Left ventricle myocardium inferior (tissue), 1 donor: ENCODE measurements around the gene SERPINB4. TPM values are rescaled to one million over a fixed set of nuclear protein-coding genes. Genes with fewer than 3 reads are reported as not detected.

ENCODE experiments used
- DNase-seq: peaks from one replicate; pipeline ENCODE4 v3.0.0-alpha.2; 2020
- H3K27ac ChIP-seq: fragments of 200-600 bp; replicated peaks from 2 replicates; pipeline ENCODE4 v1.8.0; 2021
- H3K27me3 ChIP-seq: fragments of 200-600 bp; 2 replicates; pipeline ENCODE4 v1.8.0; 2021; ENCODE audit warnings: low read depth
- H3K36me3 ChIP-seq: fragments of 200-600 bp; 2 replicates; pipeline ENCODE4 v1.8.0; 2021
- H3K4me1 ChIP-seq: fragments of 200-600 bp; 2 replicates; pipeline ENCODE4 v1.8.0; 2021
- H3K4me3 ChIP-seq: fragments of 200-600 bp; 2 replicates; pipeline ENCODE4 v1.8.0; 2021; ENCODE audit warnings: mild to moderate bottlenecking, moderate library complexity
- H3K9me3 ChIP-seq: fragments of 200-600 bp; replicated peaks from 2 replicates; pipeline ENCODE4 v1.8.0; 2021
- intact Hi-C: fragments of 100-400 bp; cut with micrococcal nuclease; formaldehyde crosslinking; loops from one replicate; pipeline ENCODE4 v1.11.0; 2022
- total RNA-seq: library from RNA; stranded (reverse); fragmentation: NEBNext Ultra II Directional; extraction: Animal tissue kit (Norgen Biotek cat#: 25700); gene quantifications from one replicate; pipeline ENCODE4 v1.2.1, GENCODE V29; 2021
- TF ChIP-seq, protein P1 (sequence below): fragments of 200-600 bp; IDR thresholded peaks from 2 replicates; pipeline ENCODE4 v1.8.0; 2021; ENCODE audit warnings: antibody characterized with exemption, mild to moderate bottlenecking, borderline replicate concordance
- donor health status: DM: no; HTN: yes; CAD: no; lungs with severe emphysema.

SERPINB4 gene
- total RNA-seq, 1 donor from 2014 or later, result not detected

DNA sequence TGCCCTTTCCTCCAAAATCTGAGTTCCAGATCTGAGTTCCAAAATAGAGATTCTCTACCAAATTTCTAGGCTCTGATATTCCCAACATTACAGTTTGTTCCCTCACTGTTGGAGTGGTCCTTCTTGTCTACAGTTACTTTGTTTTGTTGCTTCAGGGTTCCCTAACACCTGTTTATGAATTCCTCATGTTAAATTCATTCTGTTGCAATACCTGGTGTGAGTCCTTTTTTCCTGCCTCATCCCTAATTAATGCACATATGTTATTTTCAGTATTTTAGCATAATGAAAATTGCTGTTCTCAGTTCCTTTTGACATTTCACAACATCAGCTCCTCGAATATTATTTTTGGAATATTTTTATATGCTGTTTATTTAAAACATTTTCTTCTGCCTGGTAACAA is 40.7 kb downstream of the SERPINB4 start:
- H3K4me3 ChIP-seq, result no peak overlapping the region
- intact Hi-C loops, result no loop called here

DNA sequence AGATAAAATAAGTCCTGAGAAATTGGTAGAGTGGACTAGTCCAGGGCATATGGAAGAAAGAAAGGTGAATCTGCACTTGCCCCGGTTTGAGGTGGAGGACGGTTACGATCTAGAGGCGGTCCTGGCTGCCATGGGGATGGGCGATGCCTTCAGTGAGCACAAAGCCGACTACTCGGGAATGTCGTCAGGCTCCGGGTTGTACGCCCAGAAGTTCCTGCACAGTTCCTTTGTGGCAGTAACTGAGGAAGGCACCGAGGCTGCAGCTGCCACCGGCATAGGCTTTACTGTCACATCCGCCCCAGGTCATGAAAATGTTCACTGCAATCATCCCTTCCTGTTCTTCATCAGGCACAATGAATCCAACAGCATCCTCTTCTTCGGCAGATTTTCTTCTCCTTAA is 47.1 kb downstream of the SERPINB4 start:
- no peak for DNase-seq
- Histone ChIP-seq H3K27ac (no peak overlapping the region), H3K36me3 (no peaks in the 10 kb centered on the region), H3K4me3 (no peak overlapping the region), H3K27me3 (no peaks in the 10 kb centered on the region), H3K4me1 (no peaks in the 10 kb centered on the region), H3K9me3 (peaks cover 9% of the 10 kb centered on the region)
- intact Hi-C loops, result no loop called here
- TF ChIP-seq, protein P1, sequence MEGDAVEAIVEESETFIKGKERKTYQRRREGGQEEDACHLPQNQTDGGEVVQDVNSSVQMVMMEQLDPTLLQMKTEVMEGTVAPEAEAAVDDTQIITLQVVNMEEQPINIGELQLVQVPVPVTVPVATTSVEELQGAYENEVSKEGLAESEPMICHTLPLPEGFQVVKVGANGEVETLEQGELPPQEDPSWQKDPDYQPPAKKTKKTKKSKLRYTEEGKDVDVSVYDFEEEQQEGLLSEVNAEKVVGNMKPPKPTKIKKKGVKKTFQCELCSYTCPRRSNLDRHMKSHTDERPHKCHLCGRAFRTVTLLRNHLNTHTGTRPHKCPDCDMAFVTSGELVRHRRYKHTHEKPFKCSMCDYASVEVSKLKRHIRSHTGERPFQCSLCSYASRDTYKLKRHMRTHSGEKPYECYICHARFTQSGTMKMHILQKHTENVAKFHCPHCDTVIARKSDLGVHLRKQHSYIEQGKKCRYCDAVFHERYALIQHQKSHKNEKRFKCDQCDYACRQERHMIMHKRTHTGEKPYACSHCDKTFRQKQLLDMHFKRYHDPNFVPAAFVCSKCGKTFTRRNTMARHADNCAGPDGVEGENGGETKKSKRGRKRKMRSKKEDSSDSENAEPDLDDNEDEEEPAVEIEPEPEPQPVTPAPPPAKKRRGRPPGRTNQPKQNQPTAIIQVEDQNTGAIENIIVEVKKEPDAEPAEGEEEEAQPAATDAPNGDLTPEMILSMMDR, result no peak

More for the DNA sequence above, 40.7 kb downstream of the SERPINB4 start:
- H3K27ac ChIP-seq, result no peak overlapping the region
- no peak for DNase-seq
- peaks cover 9% of the 10 kb centered on the region for H3K9me3 ChIP-seq
- TF ChIP-seq, protein P1, result no peak
- no peaks in the 10 kb centered on the region for H3K4me1 ChIP-seq
- H3K36me3 ChIP-seq, result no peaks in the 10 kb centered on the region
- H3K27me3 ChIP-seq, result no peaks in the 10 kb centered on the region

DNA sequence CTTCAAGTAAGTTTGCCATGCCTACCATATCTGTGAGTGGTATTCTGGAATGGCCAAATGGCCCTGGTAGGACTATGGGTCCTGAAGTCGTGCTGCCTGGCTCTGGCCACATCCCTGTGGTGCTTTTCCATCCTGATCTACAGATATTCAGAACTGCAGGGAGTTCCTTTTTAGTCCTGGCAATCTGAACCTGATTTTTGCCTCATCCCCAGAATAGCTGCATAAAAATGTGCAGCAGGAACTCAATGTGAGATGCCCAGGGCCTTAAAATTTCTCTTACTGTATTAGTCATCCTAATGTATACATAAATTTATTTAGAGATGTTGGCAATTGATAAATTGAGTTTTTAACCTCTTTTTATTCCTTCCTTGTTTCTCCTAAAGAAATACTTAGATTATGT is 51.6 kb downstream of the SERPINB4 start:
- Histone ChIP-seq H3K36me3 (no peaks in the 10 kb centered on the region), H3K4me3 (no peak overlapping the region), H3K27me3 (peaks cover 4% of the 10 kb centered on the region), H3K27ac (no peak overlapping the region), H3K9me3 (no peaks in the 10 kb centered on the region), H3K4me1 (no peaks in the 10 kb centered on the region)
- DNase-seq, result no peak
- TF ChIP-seq, protein P1, result no peak
- intact Hi-C loops, result no loop called here

DNA sequence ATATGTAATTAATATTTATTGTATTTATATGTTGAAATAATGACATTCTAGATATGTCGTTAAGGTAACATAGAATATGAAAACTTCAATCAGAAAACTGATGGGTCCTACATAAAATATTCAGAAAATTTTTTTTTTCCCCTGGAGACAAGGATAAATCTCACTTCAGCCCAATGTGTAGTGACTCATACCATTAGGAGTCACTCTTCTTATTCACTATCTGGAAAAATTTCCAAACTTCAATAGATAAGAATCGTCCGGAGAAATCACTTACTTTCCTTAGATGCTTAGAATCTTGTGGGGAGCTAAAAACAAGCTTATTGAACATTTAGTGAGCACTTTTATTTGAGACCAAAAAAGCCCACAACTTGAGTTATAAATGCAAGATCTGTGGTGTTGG is 52.3 kb downstream of the SERPINB4 start:
- intact Hi-C loops, result no loop called here
- no peak for DNase-seq
- H3K4me3 ChIP-seq, result no peak overlapping the region

DNA sequence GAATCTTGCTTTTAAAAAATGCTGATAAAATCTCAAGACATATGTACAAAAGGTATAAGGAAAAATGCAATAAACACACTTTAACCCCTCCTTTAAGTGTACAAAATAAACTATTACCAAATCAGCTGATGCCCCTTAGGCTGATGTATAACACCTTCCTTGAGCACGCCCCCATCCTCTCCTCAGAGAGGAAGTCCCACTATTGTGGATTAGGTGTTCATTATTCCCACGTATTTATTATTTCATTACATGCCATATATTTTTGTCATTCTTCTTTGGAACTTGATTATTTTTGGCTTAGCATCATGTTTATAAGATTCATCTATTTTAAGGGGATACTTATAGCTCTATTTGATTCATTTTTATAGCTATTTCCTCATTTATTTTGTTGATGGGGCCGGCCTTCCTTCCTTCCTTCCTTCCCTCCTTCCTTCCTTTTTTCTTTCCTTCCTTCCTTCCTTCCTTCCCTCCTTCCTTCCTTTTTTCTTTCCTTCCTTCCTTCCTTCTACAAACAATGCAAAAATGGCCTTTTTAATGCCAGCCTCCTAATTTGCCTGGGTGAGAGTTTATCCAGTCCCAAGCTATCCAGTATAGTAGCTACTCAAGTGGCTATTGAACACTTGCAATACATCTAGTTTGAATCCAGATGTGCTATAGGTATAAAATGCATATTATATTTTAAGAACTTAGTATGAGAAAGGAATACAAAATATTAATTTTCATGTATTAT is 52.9 kb downstream of the SERPINB4 start:
- no peaks in the 10 kb centered on the region for H3K36me3 ChIP-seq
- no peak overlapping the region for H3K27ac ChIP-seq
- H3K4me3 ChIP-seq, result no peak overlapping the region
- peaks cover 4% of the 10 kb centered on the region for H3K27me3 ChIP-seq
- intact Hi-C loops, result no loop called here
- H3K4me1 ChIP-seq, result no peaks in the 10 kb centered on the region
- TF ChIP-seq, protein P1, result no peak
- DNase-seq, result no peak
- H3K9me3 ChIP-seq, result no peaks in the 10 kb centered on the region

More for the DNA sequence above, 52.3 kb downstream of the SERPINB4 start:
- no peaks in the 10 kb centered on the region for H3K36me3 ChIP-seq
- no peaks in the 10 kb centered on the region for H3K4me1 ChIP-seq
- H3K27ac ChIP-seq, result no peak overlapping the region
- TF ChIP-seq, protein P1, result no peak
- peaks cover 4% of the 10 kb centered on the region for H3K27me3 ChIP-seq
- no peaks in the 10 kb centered on the region for H3K9me3 ChIP-seq
